CD14-positive monocyte (primary cell): Measurements from ENCODE around the gene IL17C. TPM values are rescaled to one million over a fixed set of nuclear protein-coding genes. Genes with fewer than 3 reads are reported as not detected.

Experiments
- DNase-seq, 3 donors: peaks; one replicate each; pipeline ENCODE4 v3.0.0-alpha.2; 2011 to 2022
- H2AFZ ChIP-seq: 2 replicates; pipeline ENCODE4 v1.6.0; 2012; ENCODE audit warnings: mild to moderate bottlenecking, low read depth, low read length, inconsistent platforms; ENCODE audit not compliant: insufficient read depth, poor library complexity, severe bottlenecking
- H3K27ac ChIP-seq, 2 donors: 1 replicate in 1 of 2; 2 replicates in 1 of 2; pipeline ENCODE4 v1.5.1; 2012 to 2013; ENCODE audit warnings: low read length in 2 of 2, control low read depth in 1 of 2, inconsistent platforms in 1 of 2, low read depth in 1 of 2, mild to moderate bottlenecking in 1 of 2
- H3K27me3 ChIP-seq, 2 donors: one replicate each; pipeline versions ENCODE4 v1.6.0 to v1.6.1; 2011 to 2013; ENCODE audit warnings: low read length in 2 of 2; ENCODE audit not compliant: control insufficient read depth in 2 of 2, insufficient read depth in 2 of 2
- H3K36me3 ChIP-seq, 2 donors: replicated peaks in 1 of 2; 1 replicate in 1 of 2; 2 replicates in 1 of 2; pipeline versions ENCODE4 v1.5.1 to v1.6.1; 2012 to 2013; ENCODE audit warnings: low read length in 2 of 2, control low read depth in 1 of 2, inconsistent platforms in 1 of 2, mild to moderate bottlenecking in 1 of 2; ENCODE audit not compliant: insufficient read depth in 2 of 2, control insufficient read depth in 1 of 2
- H3K4me1 ChIP-seq, 2 donors: 1 replicate in 1 of 2; 2 replicates in 1 of 2; pipeline versions ENCODE4 v1.5.1 to v1.6.1; 2012 to 2013; ENCODE audit warnings: low read length in 2 of 2, control low read depth in 1 of 2, inconsistent platforms in 1 of 2, mild to moderate bottlenecking in 1 of 2, moderate library complexity in 1 of 2; ENCODE audit not compliant: insufficient read depth in 2 of 2, control insufficient read depth in 1 of 2
- H3K4me2 ChIP-seq: replicated peaks from 2 replicates; pipeline ENCODE3; 2012; ENCODE audit warnings: low read length, moderate library complexity, mild to moderate bottlenecking; ENCODE audit not compliant: poor library complexity, severe bottlenecking; ENCODE audit errors: extremely low read depth
- H3K4me3 ChIP-seq, 3 experiments: fragments of 200-600 bp in 1 of 3; sonication (generic) in 1 of 3; replicated peaks in 1 of 3; 1 replicate in 2 of 3; 2 replicates in 1 of 3; pipeline ENCODE4 v1.5.1; 2011 to 2013; ENCODE audit warnings: low read length in 3 of 3, mild to moderate bottlenecking in 3 of 3, control low read depth in 2 of 3, low read depth in 2 of 3, inconsistent platforms in 1 of 3, moderate library complexity in 1 of 3
- H3K79me2 ChIP-seq: 2 replicates; pipeline ENCODE4 v1.6.0; 2012; ENCODE audit warnings: mild to moderate bottlenecking, control low read depth, inconsistent platforms, low read length, moderate library complexity; ENCODE audit not compliant: insufficient read depth
- H3K9ac ChIP-seq: 2 replicates; pipeline ENCODE4 v1.6.0; 2017; ENCODE audit warnings: low read length, mild to moderate bottlenecking; ENCODE audit not compliant: insufficient read depth, poor library complexity, severe bottlenecking
- H3K9me3 ChIP-seq, 2 donors: replicated peaks in 1 of 2; 1 replicate in 1 of 2; 2 replicates in 1 of 2; pipeline versions ENCODE4 v1.5.1 to v1.6.1; 2012 to 2013; ENCODE audit warnings: low read length in 2 of 2, control low read depth in 1 of 2; ENCODE audit not compliant: control insufficient read depth in 1 of 2, insufficient read depth in 1 of 2
- H4K20me1 ChIP-seq: 2 replicates; pipeline ENCODE4 v1.6.0; 2012; ENCODE audit warnings: mild to moderate bottlenecking, low read length, control low read depth, moderate library complexity; ENCODE audit not compliant: insufficient read depth
- H3K27ac Mint-ChIP-seq, 7 donors: one replicate each; pipeline ENCODE4 v1.8.0; 2020; ENCODE audit warnings: mild to moderate bottlenecking in 7 of 7, mixed read lengths in 7 of 7, moderate library complexity in 6 of 7, inconsistent platforms in 2 of 7
- H3K27me3 Mint-ChIP-seq, 3 donors: one replicate each; pipeline ENCODE4 v1.8.0; 2021 to 2022; ENCODE audit warnings: low read depth in 3 of 3, mild to moderate bottlenecking in 3 of 3, mixed read lengths in 3 of 3, moderate library complexity in 3 of 3, inconsistent platforms in 1 of 3
- H3K36me3 Mint-ChIP-seq, 2 donors: one replicate each; pipeline ENCODE4 v1.8.0; 2020; ENCODE audit warnings: mixed read lengths in 2 of 2, inconsistent platforms in 1 of 2, mild to moderate bottlenecking in 1 of 2
- H3K4me1 Mint-ChIP-seq: one replicate; pipeline ENCODE4 v1.8.0; 2020; ENCODE audit warnings: mild to moderate bottlenecking, mixed read lengths
- H3K4me3 Mint-ChIP-seq, 2 donors: one replicate each; pipeline ENCODE4 v1.8.0; 2020; ENCODE audit warnings: mild to moderate bottlenecking in 2 of 2, mixed read lengths in 2 of 2, moderate library complexity in 1 of 2
- H3K9me3 Mint-ChIP-seq, 7 donors: one replicate each; pipeline ENCODE4 v1.8.0; 2020 to 2022; ENCODE audit warnings: mixed read lengths in 7 of 7, mild to moderate bottlenecking in 6 of 7, moderate library complexity in 6 of 7, inconsistent platforms in 2 of 7
- WGBS: methylation state at CpG from one replicate; pipeline ENCODE4 v1.1.5; 2013; ENCODE audit warnings: missing lambda C conversion rate; ENCODE audit not compliant: insufficient coverage; 5-methylcytosine and 5-hydroxymethylcytosine counted together
- intact Hi-C, 2 donors: fragments of 100-400 bp; cut with micrococcal nuclease; formaldehyde crosslinking; loops; one replicate each; pipeline versions ENCODE4 v1.15.0 to v1.15.1; 2023
- polyA plus RNA-seq, 3 donors: library from polyadenylated mRNA; depleted of rRNA in 1 of 3; unstranded in 2 of 3; stranded (reverse) in 1 of 3; fragments of 300-500 nt in 2 of 3; fragments of >200 nt in 1 of 3; fragmentation: Illumina TruSeq in 2 of 3; gene quantifications; 1 replicate in 2 of 3; 2 replicates in 1 of 3; pipeline ENCODE4 v1.2.3, GENCODE V29; 2012 to 2021
- TF ChIP-seq, protein P1 (sequence below): fragments of 200-600 bp; IDR thresholded peaks from one replicate; pipeline ENCODE4 v1.8.0; 2022; ENCODE audit warnings: antibody characterized with exemption, mild to moderate bottlenecking

IL17C gene
- polyA plus RNA-seq, 3 donors: 0.08 TPM; not detected in 2

DNA sequence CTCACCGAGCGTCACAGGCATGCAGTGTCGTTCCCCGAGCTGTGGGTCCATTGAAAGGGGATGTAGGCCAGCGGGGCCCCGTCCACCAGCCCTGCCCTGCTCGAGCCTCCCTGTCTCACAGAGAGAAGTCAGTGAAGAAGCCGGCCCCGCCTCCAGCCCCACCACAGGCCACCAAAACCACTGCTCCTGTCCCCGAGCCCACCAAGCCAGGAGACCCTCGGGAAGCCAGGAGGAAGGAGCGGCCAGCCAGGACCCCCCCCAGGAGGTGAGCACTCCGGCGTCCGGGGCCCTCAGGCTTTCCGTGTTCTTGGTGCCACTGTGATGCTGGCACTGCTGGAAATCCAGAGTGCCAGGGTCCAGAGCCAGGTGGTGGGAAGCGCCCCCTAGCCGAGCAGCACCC, 13.9 kb upstream of the IL17C start:
- H3K9me3 Mint-ChIP-seq: no peaks in the 10 kb centered on the region
- Histone ChIP-seq H3K9me3 (no peaks in the 10 kb centered on the region), H3K4me1 (no peaks in the 10 kb centered on the region), H3K4me2 (no peak overlapping the region), H3K36me3 (peaks cover 67 to 88% of the 10 kb centered on the region in 2 donors), H3K27ac (no peak overlapping the region), H2AFZ (no peak overlapping the region), H4K20me1 (peaks cover 26% of the 10 kb centered on the region), H3K27me3 (no peaks in the 10 kb centered on the region), H3K9ac (no peak overlapping the region), H3K79me2 (peaks cover 4% of the 10 kb centered on the region), H3K4me3 (no peak overlapping the region)
- TF ChIP-seq, protein P1, sequence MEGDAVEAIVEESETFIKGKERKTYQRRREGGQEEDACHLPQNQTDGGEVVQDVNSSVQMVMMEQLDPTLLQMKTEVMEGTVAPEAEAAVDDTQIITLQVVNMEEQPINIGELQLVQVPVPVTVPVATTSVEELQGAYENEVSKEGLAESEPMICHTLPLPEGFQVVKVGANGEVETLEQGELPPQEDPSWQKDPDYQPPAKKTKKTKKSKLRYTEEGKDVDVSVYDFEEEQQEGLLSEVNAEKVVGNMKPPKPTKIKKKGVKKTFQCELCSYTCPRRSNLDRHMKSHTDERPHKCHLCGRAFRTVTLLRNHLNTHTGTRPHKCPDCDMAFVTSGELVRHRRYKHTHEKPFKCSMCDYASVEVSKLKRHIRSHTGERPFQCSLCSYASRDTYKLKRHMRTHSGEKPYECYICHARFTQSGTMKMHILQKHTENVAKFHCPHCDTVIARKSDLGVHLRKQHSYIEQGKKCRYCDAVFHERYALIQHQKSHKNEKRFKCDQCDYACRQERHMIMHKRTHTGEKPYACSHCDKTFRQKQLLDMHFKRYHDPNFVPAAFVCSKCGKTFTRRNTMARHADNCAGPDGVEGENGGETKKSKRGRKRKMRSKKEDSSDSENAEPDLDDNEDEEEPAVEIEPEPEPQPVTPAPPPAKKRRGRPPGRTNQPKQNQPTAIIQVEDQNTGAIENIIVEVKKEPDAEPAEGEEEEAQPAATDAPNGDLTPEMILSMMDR: no peak
- 96% methylated on average over 16 of the region's 18 CpGs for WGBS
- no peak overlapping the region for H3K27ac Mint-ChIP-seq
- peaks cover 77 to 92% of the 10 kb centered on the region in 2 donors for H3K36me3 Mint-ChIP-seq
- intact Hi-C loops: no loop called here
- no peak for DNase-seq
- no peaks in the 10 kb centered on the region for H3K4me1 Mint-ChIP-seq
- no peak overlapping the region for H3K4me3 Mint-ChIP-seq
- H3K27me3 Mint-ChIP-seq: peaks cover 0 to 6% (median 2%) of the 10 kb centered on the region in 3 donors

GRCh38 chr16:88624977-88625576, 13.3 kb upstream of the IL17C start:
- Mint-ChIP-seq H3K27me3 (peaks cover 0 to 6% (median 2%) of the 10 kb centered on the region in 3 donors), H3K9me3 (no peaks in the 10 kb centered on the region), H3K4me3 (no peak overlapping the region), H3K36me3 (peaks cover 76 to 97% of the 10 kb centered on the region in 2 donors), H3K4me1 (no peaks in the 10 kb centered on the region), H3K27ac (no peak overlapping the region)
- H3K27me3 ChIP-seq: no peaks in the 10 kb centered on the region
- intact Hi-C loops: no loop called here
- no peak for DNase-seq
- WGBS: 97% methylated on average over 7 of the region's 17 CpGs
- no peak overlapping the region for H3K4me3 ChIP-seq
- no peaks in the 10 kb centered on the region for H3K79me2 ChIP-seq
- no peak overlapping the region for H2AFZ ChIP-seq
- no peak overlapping the region for H3K9ac ChIP-seq
- H3K4me2 ChIP-seq: no peak overlapping the region
- H3K9me3 ChIP-seq: no peaks in the 10 kb centered on the region
- no peak overlapping the region for H3K27ac ChIP-seq
- peaks cover 20% of the 10 kb centered on the region for H4K20me1 ChIP-seq
- H3K4me1 ChIP-seq: no peaks in the 10 kb centered on the region
- H3K36me3 ChIP-seq: peaks cover 68 to 88% of the 10 kb centered on the region in 2 donors
- TF ChIP-seq, protein P1: no peak
